SK-N-SH treated with all-trans-retinoic acid at 6 μM for 48 hours (cell line): ENCODE measurements around the gene CBFB.

ENCODE experiments used
- ATAC-seq: fragments of 200-7000 bp; cut with Tn5 transposase; 3 replicates; pipeline ENCODE4 v1.9.1; 2020; ENCODE audit warnings: mild to moderate bottlenecking, moderate library complexity
- ARNTL ChIP-seq: fragments of 450-650 bp; formaldehyde crosslinking; IDR thresholded peaks from 2 replicates; pipeline ENCODE4 v1.5.0; 2020; ENCODE audit warnings: low read depth, mild to moderate bottlenecking, moderate library complexity, borderline replicate concordance
- BACH2 ChIP-seq: fragments of 250-450 bp; sonication (Bioruptor Pico); IDR thresholded peaks from 2 replicates; pipeline ENCODE4 v1.9.0; 2021; ENCODE audit warnings: mild to moderate bottlenecking, borderline replicate concordance
- CSDC2 ChIP-seq: fragments of 250-450 bp; sonication (Bioruptor Pico); IDR thresholded peaks from 2 replicates; pipeline ENCODE4 v1.5.0; 2020; ENCODE audit warnings: mild to moderate bottlenecking, moderate library complexity
- ESRRG ChIP-seq: fragments of 250-450 bp; sonication (Bioruptor Pico); IDR thresholded peaks from 2 replicates; pipeline ENCODE4 v1.6.1; 2021; ENCODE audit warnings: mild to moderate bottlenecking
- GLIS3 ChIP-seq: fragments of 250-450 bp; sonication (Bioruptor Pico); IDR thresholded peaks from 2 replicates; pipeline ENCODE4 v1.5.0; 2020; ENCODE audit warnings: mild to moderate bottlenecking, moderate library complexity
- OSR1 ChIP-seq: fragments of 250-450 bp; sonication (Bioruptor Pico); IDR thresholded peaks from 2 replicates; pipeline ENCODE4 v1.8.0; 2022; ENCODE audit warnings: moderate library complexity, mild to moderate bottlenecking, inconsistent platforms
- PPARA ChIP-seq: fragments of 250-450 bp; sonication (Bioruptor Pico); IDR thresholded peaks from 2 replicates; pipeline ENCODE4 v1.5.0; 2020; ENCODE audit warnings: mild to moderate bottlenecking, borderline replicate concordance
- RARB ChIP-seq: fragments of 250-450 bp; sonication (Bioruptor Pico); IDR thresholded peaks from 2 replicates; pipeline ENCODE4 v1.8.0; 2021; ENCODE audit warnings: mild to moderate bottlenecking, moderate library complexity
- SNAI2 ChIP-seq: fragments of 250-450 bp; sonication (Bioruptor Pico); IDR thresholded peaks from 2 replicates; pipeline ENCODE4 v1.5.0; 2020; ENCODE audit warnings: mild to moderate bottlenecking, moderate library complexity
- TCF4 ChIP-seq: fragments of 250-450 bp; sonication (Bioruptor Pico); IDR thresholded peaks from 2 replicates; pipeline ENCODE4 v1.8.0; 2021; ENCODE audit warnings: mild to moderate bottlenecking, moderate library complexity, borderline replicate concordance
- TOX ChIP-seq: fragments of 250-450 bp; sonication (Bioruptor Pico); IDR thresholded peaks from 2 replicates; pipeline ENCODE4 v1.8.0; 2021; ENCODE audit warnings: mild to moderate bottlenecking, moderate library complexity, borderline replicate concordance
- ZC3H10 ChIP-seq: fragments of 250-450 bp; sonication (Bioruptor Pico); IDR thresholded peaks from 2 replicates; pipeline ENCODE4 v1.5.1; 2021; ENCODE audit warnings: mild to moderate bottlenecking, moderate library complexity
- ZFP3 ChIP-seq: fragments of 250-450 bp; sonication (Bioruptor Pico); IDR thresholded peaks from 2 replicates; pipeline ENCODE4 v1.5.0; 2020; ENCODE audit warnings: mild to moderate bottlenecking, moderate library complexity
- ZFP30 ChIP-seq: fragments of 450-650 bp; formaldehyde crosslinking; IDR thresholded peaks from 2 replicates; pipeline ENCODE4 v1.5.0; 2022; ENCODE audit warnings: mild to moderate bottlenecking, moderate library complexity
- ZNF565 ChIP-seq: fragments of 450-650 bp; formaldehyde crosslinking; conservative IDR thresholded peaks from 2 replicates; pipeline ENCODE4 v1.5.0; 2020; ENCODE audit warnings: low read depth, mild to moderate bottlenecking, moderate library complexity
- ZNF70 ChIP-seq: fragments of 450-650 bp; formaldehyde crosslinking; IDR thresholded peaks from 2 replicates; pipeline ENCODE4 v1.5.0; 2020; ENCODE audit warnings: mild to moderate bottlenecking, moderate library complexity
- ZNF8 ChIP-seq: fragments of 450-650 bp; formaldehyde crosslinking; IDR thresholded peaks from 2 replicates; pipeline ENCODE4 v1.5.0; 2020; ENCODE audit warnings: mild to moderate bottlenecking, moderate library complexity
- TF ChIP-seq, protein P1 (sequence below): fragments of 250-450 bp; sonication (Bioruptor Pico); IDR thresholded peaks from 2 replicates; pipeline ENCODE4 v1.5.1; 2021; ENCODE audit warnings: mild to moderate bottlenecking, moderate library complexity
- TF ChIP-seq, protein P2 (sequence below): fragments of 250-450 bp; sonication (Bioruptor Pico); IDR thresholded peaks from 2 replicates; pipeline ENCODE4 v1.8.0; 2020; ENCODE audit warnings: mild to moderate bottlenecking, moderate library complexity, borderline replicate concordance
- TF ChIP-seq, protein P3 (sequence below): fragments of 250-450 bp; sonication (Bioruptor Pico); IDR thresholded peaks from 2 replicates; pipeline ENCODE4 v1.5.0; 2020; ENCODE audit warnings: mild to moderate bottlenecking, moderate library complexity
- TF ChIP-seq, protein P4 (sequence below): fragments of 250-450 bp; sonication (Bioruptor Pico); IDR thresholded peaks from 2 replicates; pipeline ENCODE4 v1.5.1; 2020; ENCODE audit warnings: low read depth, mild to moderate bottlenecking, moderate library complexity

CBFB gene

DNA sequence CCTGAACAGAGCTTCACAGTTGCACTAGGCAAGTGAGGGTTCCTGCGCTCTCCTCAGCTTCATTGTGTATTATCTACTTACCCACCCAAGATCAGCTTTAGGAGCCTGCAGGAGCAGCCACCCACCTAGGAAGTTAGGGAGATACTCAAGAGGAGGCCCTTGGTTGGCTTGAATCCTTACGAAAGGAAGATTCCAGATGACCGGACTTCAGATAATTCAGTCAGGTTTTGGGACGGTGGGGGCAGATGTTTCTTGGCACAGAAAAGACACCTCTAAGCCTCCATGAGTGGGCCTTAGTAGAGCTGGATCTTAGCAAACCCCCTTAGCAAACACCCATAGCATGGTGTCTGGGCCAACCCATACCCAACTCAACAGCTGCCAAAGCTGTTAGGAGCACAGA, 2.4 kb upstream of the CBFB start:
- TF ChIP-seq ZFP3 (CRISPR knock-in tag), result no peak
- no peak for TF ChIP-seq BACH2 (CRISPR knock-in tag)
- TF ChIP-seq TOX, result no peak
- no peak for TF ChIP-seq ZFP30 (CRISPR knock-in tag)
- TF ChIP-seq ZC3H10 (CRISPR knock-in tag), result no peak
- no peak for TF ChIP-seq CSDC2 (CRISPR knock-in tag)
- no peak for TF ChIP-seq ARNTL (CRISPR knock-in tag)
- no peak for TF ChIP-seq ZNF70 (CRISPR knock-in tag)
- TF ChIP-seq, protein P1, sequence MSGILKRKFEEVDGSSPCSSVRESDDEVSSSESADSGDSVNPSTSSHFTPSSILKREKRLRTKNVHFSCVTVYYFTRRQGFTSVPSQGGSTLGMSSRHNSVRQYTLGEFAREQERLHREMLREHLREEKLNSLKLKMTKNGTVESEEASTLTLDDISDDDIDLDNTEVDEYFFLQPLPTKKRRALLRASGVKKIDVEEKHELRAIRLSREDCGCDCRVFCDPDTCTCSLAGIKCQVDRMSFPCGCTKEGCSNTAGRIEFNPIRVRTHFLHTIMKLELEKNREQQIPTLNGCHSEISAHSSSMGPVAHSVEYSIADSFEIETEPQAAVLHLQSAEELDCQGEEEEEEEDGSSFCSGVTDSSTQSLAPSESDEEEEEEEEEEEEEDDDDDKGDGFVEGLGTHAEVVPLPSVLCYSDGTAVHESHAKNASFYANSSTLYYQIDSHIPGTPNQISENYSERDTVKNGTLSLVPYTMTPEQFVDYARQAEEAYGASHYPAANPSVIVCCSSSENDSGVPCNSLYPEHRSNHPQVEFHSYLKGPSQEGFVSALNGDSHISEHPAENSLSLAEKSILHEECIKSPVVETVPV (CRISPR knock-in tag), result no peak
- no peak for TF ChIP-seq OSR1 (CRISPR knock-in tag)
- TF ChIP-seq TCF4 (CRISPR knock-in tag), result no peak
- no peak for TF ChIP-seq ZNF565 (CRISPR knock-in tag)
- TF ChIP-seq, protein P2, sequence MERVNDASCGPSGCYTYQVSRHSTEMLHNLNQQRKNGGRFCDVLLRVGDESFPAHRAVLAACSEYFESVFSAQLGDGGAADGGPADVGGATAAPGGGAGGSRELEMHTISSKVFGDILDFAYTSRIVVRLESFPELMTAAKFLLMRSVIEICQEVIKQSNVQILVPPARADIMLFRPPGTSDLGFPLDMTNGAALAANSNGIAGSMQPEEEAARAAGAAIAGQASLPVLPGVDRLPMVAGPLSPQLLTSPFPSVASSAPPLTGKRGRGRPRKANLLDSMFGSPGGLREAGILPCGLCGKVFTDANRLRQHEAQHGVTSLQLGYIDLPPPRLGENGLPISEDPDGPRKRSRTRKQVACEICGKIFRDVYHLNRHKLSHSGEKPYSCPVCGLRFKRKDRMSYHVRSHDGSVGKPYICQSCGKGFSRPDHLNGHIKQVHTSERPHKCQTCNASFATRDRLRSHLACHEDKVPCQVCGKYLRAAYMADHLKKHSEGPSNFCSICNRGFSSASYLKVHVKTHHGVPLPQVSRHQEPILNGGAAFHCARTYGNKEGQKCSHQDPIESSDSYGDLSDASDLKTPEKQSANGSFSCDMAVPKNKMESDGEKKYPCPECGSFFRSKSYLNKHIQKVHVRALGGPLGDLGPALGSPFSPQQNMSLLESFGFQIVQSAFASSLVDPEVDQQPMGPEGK, result no peak
- no peak for ATAC-seq

DNA sequence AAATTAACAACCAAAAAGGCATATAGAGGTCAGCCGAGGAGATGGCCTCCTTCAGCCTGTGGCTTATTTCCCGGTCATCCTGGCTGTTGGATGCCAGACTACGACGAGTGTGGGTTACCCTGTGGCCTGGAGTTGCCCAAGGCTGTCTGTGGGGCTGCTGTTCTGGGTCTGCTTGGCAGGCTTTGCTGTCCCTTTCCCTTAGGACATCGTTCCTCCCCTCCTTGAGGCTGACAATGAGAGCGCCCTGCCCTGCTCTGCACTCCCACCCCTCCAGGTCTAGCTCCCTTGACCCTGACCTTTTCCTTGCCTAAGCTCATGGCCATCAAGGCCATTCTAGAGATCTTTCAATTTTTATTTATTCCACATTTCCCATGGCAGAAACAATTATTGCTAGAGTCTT, 1.9 kb upstream of the CBFB start:
- ATAC-seq, result no peak
- TF ChIP-seq, protein P1 (CRISPR knock-in tag), result no peak
- no peak for TF ChIP-seq CSDC2 (CRISPR knock-in tag)
- TF ChIP-seq RARB (CRISPR knock-in tag), result no peak
- TF ChIP-seq GLIS3 (CRISPR knock-in tag), result no peak
- no peak for TF ChIP-seq BACH2 (CRISPR knock-in tag)
- TF ChIP-seq, protein P3, sequence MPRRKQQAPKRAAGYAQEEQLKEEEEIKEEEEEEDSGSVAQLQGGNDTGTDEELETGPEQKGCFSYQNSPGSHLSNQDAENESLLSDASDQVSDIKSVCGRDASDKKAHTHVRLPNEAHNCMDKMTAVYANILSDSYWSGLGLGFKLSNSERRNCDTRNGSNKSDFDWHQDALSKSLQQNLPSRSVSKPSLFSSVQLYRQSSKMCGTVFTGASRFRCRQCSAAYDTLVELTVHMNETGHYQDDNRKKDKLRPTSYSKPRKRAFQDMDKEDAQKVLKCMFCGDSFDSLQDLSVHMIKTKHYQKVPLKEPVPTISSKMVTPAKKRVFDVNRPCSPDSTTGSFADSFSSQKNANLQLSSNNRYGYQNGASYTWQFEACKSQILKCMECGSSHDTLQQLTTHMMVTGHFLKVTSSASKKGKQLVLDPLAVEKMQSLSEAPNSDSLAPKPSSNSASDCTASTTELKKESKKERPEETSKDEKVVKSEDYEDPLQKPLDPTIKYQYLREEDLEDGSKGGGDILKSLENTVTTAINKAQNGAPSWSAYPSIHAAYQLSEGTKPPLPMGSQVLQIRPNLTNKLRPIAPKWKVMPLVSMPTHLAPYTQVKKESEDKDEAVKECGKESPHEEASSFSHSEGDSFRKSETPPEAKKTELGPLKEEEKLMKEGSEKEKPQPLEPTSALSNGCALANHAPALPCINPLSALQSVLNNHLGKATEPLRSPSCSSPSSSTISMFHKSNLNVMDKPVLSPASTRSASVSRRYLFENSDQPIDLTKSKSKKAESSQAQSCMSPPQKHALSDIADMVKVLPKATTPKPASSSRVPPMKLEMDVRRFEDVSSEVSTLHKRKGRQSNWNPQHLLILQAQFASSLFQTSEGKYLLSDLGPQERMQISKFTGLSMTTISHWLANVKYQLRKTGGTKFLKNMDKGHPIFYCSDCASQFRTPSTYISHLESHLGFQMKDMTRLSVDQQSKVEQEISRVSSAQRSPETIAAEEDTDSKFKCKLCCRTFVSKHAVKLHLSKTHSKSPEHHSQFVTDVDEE (CRISPR knock-in tag), result no peak
- no peak for TF ChIP-seq ZNF70 (CRISPR knock-in tag)
- no peak for TF ChIP-seq TCF4 (CRISPR knock-in tag)
- TF ChIP-seq SNAI2 (CRISPR knock-in tag), result no peak
- TF ChIP-seq PPARA (CRISPR knock-in tag), result no peak
- TF ChIP-seq ARNTL (CRISPR knock-in tag), result no peak
- no peak for TF ChIP-seq ESRRG (CRISPR knock-in tag)

DNA sequence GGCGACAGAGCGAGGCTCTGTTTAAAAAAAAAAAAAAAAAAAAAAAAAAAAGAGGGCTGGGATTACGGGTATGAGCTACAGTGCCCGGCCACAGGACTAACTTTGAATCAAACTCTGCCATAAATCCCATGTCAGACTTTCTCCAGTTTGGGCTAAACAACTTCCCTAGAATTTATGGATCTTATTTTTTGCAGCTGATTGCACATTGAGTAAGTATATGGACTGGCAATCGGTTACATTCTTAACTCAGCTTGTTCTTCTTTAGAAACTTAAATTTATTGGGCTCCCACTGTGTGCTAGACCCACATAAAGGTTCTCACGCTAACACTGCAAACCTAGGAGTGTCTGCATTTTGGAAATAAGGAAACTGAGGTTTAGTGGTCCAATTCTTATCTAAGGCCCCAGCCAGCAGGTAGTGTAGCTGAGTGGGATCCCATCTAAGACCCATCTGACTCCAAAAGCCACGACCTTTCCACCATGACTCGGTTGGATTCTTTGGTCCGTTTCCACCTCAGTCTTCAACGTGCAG, 718 bp upstream of the CBFB start:
- ATAC-seq, result no peak
- TF ChIP-seq TCF4 (CRISPR knock-in tag) (no peak), ZNF70 (CRISPR knock-in tag) (no peak), ZNF8 (CRISPR knock-in tag) (no peak), ARNTL (CRISPR knock-in tag) (no peak), ZNF565 (CRISPR knock-in tag) (no peak), ZFP30 (CRISPR knock-in tag) (no peak), SNAI2 (CRISPR knock-in tag) (no peak), OSR1 (CRISPR knock-in tag) (no peak), PPARA (CRISPR knock-in tag) (no peak), GLIS3 (CRISPR knock-in tag) (no peak), RARB (CRISPR knock-in tag) (no peak), BACH2 (CRISPR knock-in tag) (no peak), CSDC2 (CRISPR knock-in tag) (no peak), ESRRG (CRISPR knock-in tag) (no peak), ZC3H10 (CRISPR knock-in tag) (no peak)
- TF ChIP-seq, protein P3 (CRISPR knock-in tag), result no peak
- TF ChIP-seq, protein P4, sequence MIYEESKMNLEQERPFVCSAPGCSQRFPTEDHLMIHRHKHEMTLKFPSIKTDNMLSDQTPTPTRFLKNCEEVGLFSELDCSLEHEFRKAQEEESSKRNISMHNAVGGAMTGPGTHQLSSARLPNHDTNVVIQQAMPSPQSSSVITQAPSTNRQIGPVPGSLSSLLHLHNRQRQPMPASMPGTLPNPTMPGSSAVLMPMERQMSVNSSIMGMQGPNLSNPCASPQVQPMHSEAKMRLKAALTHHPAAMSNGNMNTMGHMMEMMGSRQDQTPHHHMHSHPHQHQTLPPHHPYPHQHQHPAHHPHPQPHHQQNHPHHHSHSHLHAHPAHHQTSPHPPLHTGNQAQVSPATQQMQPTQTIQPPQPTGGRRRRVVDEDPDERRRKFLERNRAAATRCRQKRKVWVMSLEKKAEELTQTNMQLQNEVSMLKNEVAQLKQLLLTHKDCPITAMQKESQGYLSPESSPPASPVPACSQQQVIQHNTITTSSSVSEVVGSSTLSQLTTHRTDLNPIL, result no peak
- TF ChIP-seq, protein P1 (CRISPR knock-in tag), result no peak
